Measurements from ENCODE around the gene AK1.
"Not testable (repeated sequence)": the region's sequence is repeated elsewhere in the genome, so short reads cannot be mapped to it uniquely, and the experiment has no call there.

The AK1 gene

GRCh38 chr9:127846443-127847177 lies 30.9 kb downstream of the AK1 start:
- peak; percentile 32 for DNase-seq

- not testable (repeated sequence) for DNase-seq
Observed at GRCh38 chr9:127845619-127846018, 31.9 kb downstream of the AK1 start.

- DNase-seq, result no peak
Observed at GRCh38 chr9:127844821-127845359, 32.6 kb downstream of the AK1 start.

- no peak for DNase-seq
Observed at GRCh38 chr9:127841087-127841835, 36.2 kb downstream of the AK1 start.

- DNase-seq, result no peak
Observed at GRCh38 chr9:127838375-127839078, 38.9 kb downstream of the AK1 start.

GRCh38 chr9:127837346-127837745 lies 40.1 kb downstream of the AK1 start:
- DNase-seq, result no peak

GRCh38 chr9:127836561-127836960 lies 40.9 kb downstream of the AK1 start:
- DNase-seq, result not testable (repeated sequence)

GRCh38 chr9:127835991-127836516 lies 41.4 kb downstream of the AK1 start:
- peak; percentile 47 for DNase-seq

GRCh38 chr9:127833555-127833954 lies 43.9 kb downstream of the AK1 start:
- no peak for DNase-seq

GRCh38 chr9:127832248-127832647 lies 45.2 kb downstream of the AK1 start:
- no peak for DNase-seq

GRCh38 chr9:127829205-127829906 lies 48.1 kb downstream of the AK1 start:
- no peak for DNase-seq

- DNase-seq, result no peak
Observed at GRCh38 chr9:127828262-127829031, 49.0 kb downstream of the AK1 start.

- no peak for DNase-seq
Observed at GRCh38 chr9:127826253-127826913, 51.1 kb downstream of the AK1 start.

- no peak for DNase-seq
Observed at GRCh38 chr9:127825319-127826051, 52.0 kb downstream of the AK1 start.

- no peak for DNase-seq
Observed at GRCh38 chr9:127822108-127822507, 55.4 kb downstream of the AK1 start.

- no peak for DNase-seq
Observed at GRCh38 chr9:127818574-127818973, 58.9 kb downstream of the AK1 start.

- DNase-seq, result no peak
Observed at GRCh38 chr9:127817881-127818434, 59.5 kb downstream of the AK1 start.

- DNase-seq, result no peak
Observed at GRCh38 chr9:127816728-127817127, 60.7 kb downstream of the AK1 start.
